WTC11 (cell line): ENCODE results near the gene GPR27. TPM values are rescaled to one million over a fixed set of nuclear protein-coding genes. Genes with fewer than 3 reads are reported as not detected.

Source experiments
- ATAC-seq: fragments of 200-7000 bp; cut with Tn5 transposase; 2 replicates; pipeline ENCODE4 v1.10.0; 2021; ENCODE audit warnings: mild to moderate bottlenecking, moderate library complexity
- CTCF ChIA-PET: fragments of 300-600 bp; sonication (Branson Sonifier 250); formaldehyde crosslinking; loops from one replicate; lab custom pipeline; 2021; ENCODE audit warnings: antibody characterized with exemption; lab: Charles Lee
- POLR2A ChIA-PET: fragments of 350-600 bp; sonication (Branson Sonifier 250); formaldehyde crosslinking; loops from one replicate; lab custom pipeline; 2021; ENCODE audit warnings: antibody characterized with exemption; lab: Charles Lee
- DNase-seq: peaks from one replicate; pipeline ENCODE4 v3.0.0; 2021; ENCODE audit warnings: low spot score
- H3K27ac Mint-ChIP-seq: 2 replicates; pipeline ENCODE4 v1.8.0; 2021; ENCODE audit warnings: mixed read lengths
- H3K27me3 Mint-ChIP-seq: 2 replicates; pipeline ENCODE4 v1.8.0; 2021; ENCODE audit warnings: low read depth, mild to moderate bottlenecking, moderate library complexity, mixed read lengths
- H3K36me3 Mint-ChIP-seq: 2 replicates; pipeline ENCODE4 v1.8.0; 2021; ENCODE audit warnings: mixed read lengths
- H3K4me1 Mint-ChIP-seq: 2 replicates; pipeline ENCODE4 v1.8.0; 2022; ENCODE audit warnings: mixed read lengths
- H3K4me3 Mint-ChIP-seq: 2 replicates; pipeline ENCODE4 v1.8.0; 2021; ENCODE audit warnings: mild to moderate bottlenecking, moderate library complexity, mixed read lengths
- H3K9me3 Mint-ChIP-seq: 2 replicates; pipeline ENCODE4 v1.8.0; 2021; ENCODE audit warnings: mixed read lengths
- CBFB ChIP-seq: sonication (generic); formaldehyde crosslinking; IDR thresholded peaks from 2 replicates; pipeline ENCODE4 v1.8.1; 2022; ENCODE audit warnings: mild to moderate bottlenecking, low read depth, missing genetic modification reagents
- CREM ChIP-seq: sonication (generic); formaldehyde crosslinking; IDR thresholded peaks from 2 replicates; pipeline ENCODE4 v1.8.1; 2022; ENCODE audit warnings: mild to moderate bottlenecking, missing genetic modification reagents, moderate library complexity
- EMX1 ChIP-seq: fragments of 250-450 bp; sonication (Bioruptor Pico); IDR thresholded peaks from 2 replicates; pipeline ENCODE4 v1.8.0; 2021; ENCODE audit warnings: mild to moderate bottlenecking
- FOXJ3 ChIP-seq: sonication (generic); formaldehyde crosslinking; IDR thresholded peaks from 2 replicates; pipeline ENCODE4 v1.9.0; 2021; ENCODE audit warnings: missing genetic modification reagents, mild to moderate bottlenecking, borderline replicate concordance
- NR2C2 ChIP-seq: sonication (generic); formaldehyde crosslinking; IDR thresholded peaks from 2 replicates; pipeline ENCODE4 v1.8.0; 2022; ENCODE audit warnings: mild to moderate bottlenecking, missing genetic modification reagents
- PRRX2 ChIP-seq: fragments of 250-450 bp; sonication (Bioruptor Pico); IDR thresholded peaks from 2 replicates; pipeline ENCODE4 v1.8.0; 2021; ENCODE audit warnings: mild to moderate bottlenecking
- ZNF232 ChIP-seq: sonication (generic); formaldehyde crosslinking; IDR thresholded peaks from 2 replicates; pipeline ENCODE4 v1.8.0; 2022; ENCODE audit warnings: mild to moderate bottlenecking, missing genetic modification reagents
- ZNF396 ChIP-seq: fragments of 250-450 bp; sonication (Bioruptor Pico); IDR thresholded peaks from 2 replicates; pipeline ENCODE4 v1.8.0; 2021; ENCODE audit warnings: mild to moderate bottlenecking, moderate library complexity, borderline replicate concordance
- total RNA-seq: library from RNA; stranded (reverse); gene quantifications from 3 replicates; pipeline ENCODE4 v1.2.3, GENCODE V29; 2021
- TF ChIP-seq, protein P1 (sequence below): sonication (generic); formaldehyde crosslinking; IDR thresholded peaks from 2 replicates; pipeline ENCODE4 v1.8.1; 2023; ENCODE audit warnings: mild to moderate bottlenecking, missing genetic modification reagents, borderline replicate concordance
- TF ChIP-seq, protein P2 (sequence below): fragments of 250-450 bp; sonication (Bioruptor Pico); IDR thresholded peaks from 2 replicates; pipeline ENCODE4 v1.9.0; 2021; ENCODE audit warnings: mild to moderate bottlenecking, borderline replicate concordance
- TF ChIP-seq, protein P3 (sequence below): sonication (generic); formaldehyde crosslinking; IDR thresholded peaks from 2 replicates; pipeline ENCODE4 v1.8.0; 2023; ENCODE audit warnings: missing genetic modification reagents
- TF ChIP-seq, protein P4 (sequence below): fragments of 250-450 bp; sonication (Bioruptor Pico); conservative IDR thresholded peaks from 2 replicates; pipeline ENCODE4 v1.9.0; 2021; ENCODE audit warnings: mild to moderate bottlenecking
- TF ChIP-seq, protein P5 (sequence below): sonication (generic); formaldehyde crosslinking; IDR thresholded peaks from 2 replicates; pipeline ENCODE4 v1.8.1; 2023; ENCODE audit warnings: mild to moderate bottlenecking, missing genetic modification reagents

GPR27 gene
- total RNA-seq, 1 experiment from 2014 or later = 16.4 TPM

DNA sequence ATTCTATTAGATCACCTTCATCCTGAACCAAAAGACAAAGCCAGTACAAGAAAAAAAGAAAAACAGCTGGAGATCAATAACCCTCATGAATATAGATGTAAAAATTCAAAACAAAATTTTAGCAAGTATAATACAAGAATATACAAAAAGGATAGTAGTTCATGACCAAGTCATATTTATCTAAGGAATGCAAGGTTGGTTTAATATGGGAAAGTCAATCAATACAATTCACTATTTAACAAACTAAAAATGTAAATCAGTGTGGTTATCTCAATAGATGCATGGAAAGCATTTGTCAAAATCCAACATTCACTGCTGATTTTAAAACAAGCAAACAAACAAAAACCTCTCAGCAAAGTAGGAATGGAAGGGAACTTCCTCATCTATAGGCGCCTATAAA lies 11.0 kb upstream of the GPR27 start (continued):
- TF ChIP-seq, protein P1, sequence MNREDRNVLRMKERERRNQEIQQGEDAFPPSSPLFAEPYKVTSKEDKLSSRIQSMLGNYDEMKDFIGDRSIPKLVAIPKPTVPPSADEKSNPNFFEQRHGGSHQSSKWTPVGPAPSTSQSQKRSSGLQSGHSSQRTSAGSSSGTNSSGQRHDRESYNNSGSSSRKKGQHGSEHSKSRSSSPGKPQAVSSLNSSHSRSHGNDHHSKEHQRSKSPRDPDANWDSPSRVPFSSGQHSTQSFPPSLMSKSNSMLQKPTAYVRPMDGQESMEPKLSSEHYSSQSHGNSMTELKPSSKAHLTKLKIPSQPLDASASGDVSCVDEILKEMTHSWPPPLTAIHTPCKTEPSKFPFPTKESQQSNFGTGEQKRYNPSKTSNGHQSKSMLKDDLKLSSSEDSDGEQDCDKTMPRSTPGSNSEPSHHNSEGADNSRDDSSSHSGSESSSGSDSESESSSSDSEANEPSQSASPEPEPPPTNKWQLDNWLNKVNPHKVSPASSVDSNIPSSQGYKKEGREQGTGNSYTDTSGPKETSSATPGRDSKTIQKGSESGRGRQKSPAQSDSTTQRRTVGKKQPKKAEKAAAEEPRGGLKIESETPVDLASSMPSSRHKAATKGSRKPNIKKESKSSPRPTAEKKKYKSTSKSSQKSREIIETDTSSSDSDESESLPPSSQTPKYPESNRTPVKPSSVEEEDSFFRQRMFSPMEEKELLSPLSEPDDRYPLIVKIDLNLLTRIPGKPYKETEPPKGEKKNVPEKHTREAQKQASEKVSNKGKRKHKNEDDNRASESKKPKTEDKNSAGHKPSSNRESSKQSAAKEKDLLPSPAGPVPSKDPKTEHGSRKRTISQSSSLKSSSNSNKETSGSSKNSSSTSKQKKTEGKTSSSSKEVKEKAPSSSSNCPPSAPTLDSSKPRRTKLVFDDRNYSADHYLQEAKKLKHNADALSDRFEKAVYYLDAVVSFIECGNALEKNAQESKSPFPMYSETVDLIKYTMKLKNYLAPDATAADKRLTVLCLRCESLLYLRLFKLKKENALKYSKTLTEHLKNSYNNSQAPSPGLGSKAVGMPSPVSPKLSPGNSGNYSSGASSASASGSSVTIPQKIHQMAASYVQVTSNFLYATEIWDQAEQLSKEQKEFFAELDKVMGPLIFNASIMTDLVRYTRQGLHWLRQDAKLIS (CRISPR knock-in tag) = no peak
- TF ChIP-seq PRRX2 (CRISPR knock-in tag) (no peak), CREM (CRISPR knock-in tag) (no peak), FOXJ3 (CRISPR knock-in tag) (no peak), EMX1 (CRISPR knock-in tag) (no peak)
- TF ChIP-seq, protein P2, sequence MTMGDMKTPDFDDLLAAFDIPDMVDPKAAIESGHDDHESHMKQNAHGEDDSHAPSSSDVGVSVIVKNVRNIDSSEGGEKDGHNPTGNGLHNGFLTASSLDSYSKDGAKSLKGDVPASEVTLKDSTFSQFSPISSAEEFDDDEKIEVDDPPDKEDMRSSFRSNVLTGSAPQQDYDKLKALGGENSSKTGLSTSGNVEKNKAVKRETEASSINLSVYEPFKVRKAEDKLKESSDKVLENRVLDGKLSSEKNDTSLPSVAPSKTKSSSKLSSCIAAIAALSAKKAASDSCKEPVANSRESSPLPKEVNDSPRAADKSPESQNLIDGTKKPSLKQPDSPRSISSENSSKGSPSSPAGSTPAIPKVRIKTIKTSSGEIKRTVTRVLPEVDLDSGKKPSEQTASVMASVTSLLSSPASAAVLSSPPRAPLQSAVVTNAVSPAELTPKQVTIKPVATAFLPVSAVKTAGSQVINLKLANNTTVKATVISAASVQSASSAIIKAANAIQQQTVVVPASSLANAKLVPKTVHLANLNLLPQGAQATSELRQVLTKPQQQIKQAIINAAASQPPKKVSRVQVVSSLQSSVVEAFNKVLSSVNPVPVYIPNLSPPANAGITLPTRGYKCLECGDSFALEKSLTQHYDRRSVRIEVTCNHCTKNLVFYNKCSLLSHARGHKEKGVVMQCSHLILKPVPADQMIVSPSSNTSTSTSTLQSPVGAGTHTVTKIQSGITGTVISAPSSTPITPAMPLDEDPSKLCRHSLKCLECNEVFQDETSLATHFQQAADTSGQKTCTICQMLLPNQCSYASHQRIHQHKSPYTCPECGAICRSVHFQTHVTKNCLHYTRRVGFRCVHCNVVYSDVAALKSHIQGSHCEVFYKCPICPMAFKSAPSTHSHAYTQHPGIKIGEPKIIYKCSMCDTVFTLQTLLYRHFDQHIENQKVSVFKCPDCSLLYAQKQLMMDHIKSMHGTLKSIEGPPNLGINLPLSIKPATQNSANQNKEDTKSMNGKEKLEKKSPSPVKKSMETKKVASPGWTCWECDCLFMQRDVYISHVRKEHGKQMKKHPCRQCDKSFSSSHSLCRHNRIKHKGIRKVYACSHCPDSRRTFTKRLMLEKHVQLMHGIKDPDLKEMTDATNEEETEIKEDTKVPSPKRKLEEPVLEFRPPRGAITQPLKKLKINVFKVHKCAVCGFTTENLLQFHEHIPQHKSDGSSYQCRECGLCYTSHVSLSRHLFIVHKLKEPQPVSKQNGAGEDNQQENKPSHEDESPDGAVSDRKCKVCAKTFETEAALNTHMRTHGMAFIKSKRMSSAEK (CRISPR knock-in tag) = no peak
- TF ChIP-seq, all 79 proteins: peak for 0

DNA sequence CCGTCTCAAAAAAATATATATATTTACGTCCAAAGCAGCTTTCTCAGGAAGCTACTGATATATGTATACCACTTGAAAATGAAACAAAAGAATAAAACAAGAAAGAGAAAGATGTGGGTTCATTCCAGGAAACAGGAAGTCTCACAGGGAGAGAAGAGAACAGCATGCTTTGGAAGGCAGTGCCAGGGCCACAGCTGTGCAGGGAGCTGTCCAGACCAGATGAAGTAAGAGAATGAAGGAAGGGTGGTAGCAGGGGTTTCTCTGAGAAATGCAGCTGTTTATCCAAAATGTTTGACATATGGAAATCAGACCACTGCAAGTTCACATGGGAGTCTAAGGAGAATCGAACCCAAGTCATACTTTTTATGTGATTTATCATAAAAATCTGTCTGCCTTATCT lies 8.9 kb upstream of the GPR27 start:
- ChIA-PET CTCF (interaction anchor here (1.5 kb wide), 1 partner anchor 15 kb away, joined by 7 read pairs; no protein-coding TSS in a partner anchor), POLR2A (no interaction called here)
- TF ChIP-seq NR2C2 = no peak
- no peak for TF ChIP-seq CREM (CRISPR knock-in tag)
- TF ChIP-seq ZNF232 (CRISPR knock-in tag) = no peak
- TF ChIP-seq CBFB = no peak
- TF ChIP-seq, protein P3, sequence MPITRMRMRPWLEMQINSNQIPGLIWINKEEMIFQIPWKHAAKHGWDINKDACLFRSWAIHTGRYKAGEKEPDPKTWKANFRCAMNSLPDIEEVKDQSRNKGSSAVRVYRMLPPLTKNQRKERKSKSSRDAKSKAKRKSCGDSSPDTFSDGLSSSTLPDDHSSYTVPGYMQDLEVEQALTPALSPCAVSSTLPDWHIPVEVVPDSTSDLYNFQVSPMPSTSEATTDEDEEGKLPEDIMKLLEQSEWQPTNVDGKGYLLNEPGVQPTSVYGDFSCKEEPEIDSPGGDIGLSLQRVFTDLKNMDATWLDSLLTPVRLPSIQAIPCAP (CRISPR knock-in tag) = no peak
- TF ChIP-seq, protein P4, sequence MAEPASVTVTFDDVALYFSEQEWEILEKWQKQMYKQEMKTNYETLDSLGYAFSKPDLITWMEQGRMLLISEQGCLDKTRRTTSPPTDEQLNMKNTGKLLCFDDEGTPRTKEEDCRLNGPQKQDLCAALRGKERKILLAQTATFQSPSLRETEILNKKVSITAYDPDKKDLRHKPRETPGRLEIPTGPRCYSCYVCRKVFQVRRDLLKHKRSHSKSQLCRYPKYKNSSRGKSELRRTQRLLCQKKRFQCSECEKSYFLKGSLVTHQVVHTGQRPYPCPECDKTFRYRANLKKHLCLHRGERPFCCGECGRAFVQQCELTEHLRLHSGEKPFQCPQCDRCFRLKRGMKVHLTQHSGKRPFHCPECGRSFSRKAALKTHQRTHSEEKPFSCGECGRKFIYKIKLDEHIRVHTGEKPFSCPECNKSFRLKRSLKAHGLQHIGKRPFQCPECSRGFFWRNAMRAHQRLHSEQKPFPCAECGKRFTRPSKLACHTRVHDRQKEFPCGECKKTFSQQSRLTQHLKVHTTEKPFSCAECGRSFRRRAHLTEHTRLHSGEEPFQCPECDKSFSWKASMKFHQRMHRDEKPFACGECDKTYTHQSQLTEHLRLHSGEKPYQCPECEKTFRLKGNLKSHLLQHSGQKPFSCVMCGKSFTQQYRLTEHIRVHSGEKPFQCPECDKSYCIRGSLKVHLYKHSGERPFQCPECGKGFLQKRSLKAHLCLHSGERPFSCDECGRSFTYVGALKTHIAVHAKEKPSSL (CRISPR knock-in tag) = no peak
- H3K4me1 Mint-ChIP-seq = no peaks in the 10 kb centered on the region
- no peak for ATAC-seq
- H3K27ac Mint-ChIP-seq = no peak overlapping the region
- DNase-seq = no peak
- H3K4me3 Mint-ChIP-seq = no peak overlapping the region
- H3K9me3 Mint-ChIP-seq = peaks cover 38% of the 10 kb centered on the region
- H3K36me3 Mint-ChIP-seq = peaks cover 29% of the 10 kb centered on the region
- peaks cover 5% of the 10 kb centered on the region; the same call in 1 of the 2 replicates for H3K27me3 Mint-ChIP-seq

DNA sequence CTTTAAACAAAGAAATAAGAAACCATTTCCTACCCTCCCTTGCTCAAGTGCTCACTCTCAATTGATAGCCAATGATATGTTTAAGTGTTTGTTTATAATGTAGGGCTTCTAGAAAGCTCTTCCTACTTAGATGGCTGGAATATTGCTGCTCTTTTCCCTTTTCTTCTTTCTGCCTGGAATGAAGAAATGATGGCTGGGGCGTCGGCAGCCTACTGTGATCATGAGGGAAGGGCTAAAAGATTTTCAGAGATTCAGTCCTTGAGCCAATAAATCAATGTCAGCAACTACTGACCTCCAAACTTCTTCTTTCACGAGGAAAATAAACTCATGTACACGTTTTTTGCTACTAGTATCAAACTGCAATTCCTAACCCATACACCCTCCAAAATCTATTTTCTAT lies 2.1 kb upstream of the GPR27 start:
- POLR2A ChIA-PET = no interaction called here
- Mint-ChIP-seq H3K9me3 (no peaks in the 10 kb centered on the region), H3K27ac (no peak overlapping the region), H3K4me3 (no peak overlapping the region), H3K36me3 (no peaks in the 10 kb centered on the region), H3K27me3 (peaks cover 43% of the 10 kb centered on the region), H3K4me1 (peaks cover 19% of the 10 kb centered on the region)
- DNase-seq (no peak), ATAC-seq (no peak)
- CTCF ChIA-PET = interaction anchor here (3.0 kb wide), 1 partner anchor 22 kb away, joined by 14 read pairs; no protein-coding TSS in a partner anchor
- TF ChIP-seq, protein P2 (CRISPR knock-in tag) = no peak
- no peak for TF ChIP-seq ZNF396 (CRISPR knock-in tag)
- TF ChIP-seq, protein P5, sequence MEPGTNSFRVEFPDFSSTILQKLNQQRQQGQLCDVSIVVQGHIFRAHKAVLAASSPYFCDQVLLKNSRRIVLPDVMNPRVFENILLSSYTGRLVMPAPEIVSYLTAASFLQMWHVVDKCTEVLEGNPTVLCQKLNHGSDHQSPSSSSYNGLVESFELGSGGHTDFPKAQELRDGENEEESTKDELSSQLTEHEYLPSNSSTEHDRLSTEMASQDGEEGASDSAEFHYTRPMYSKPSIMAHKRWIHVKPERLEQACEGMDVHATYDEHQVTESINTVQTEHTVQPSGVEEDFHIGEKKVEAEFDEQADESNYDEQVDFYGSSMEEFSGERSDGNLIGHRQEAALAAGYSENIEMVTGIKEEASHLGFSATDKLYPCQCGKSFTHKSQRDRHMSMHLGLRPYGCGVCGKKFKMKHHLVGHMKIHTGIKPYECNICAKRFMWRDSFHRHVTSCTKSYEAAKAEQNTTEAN = no peak
